ENCODE data around the gene PDCD1.
"Not testable (repeated sequence)": the region's sequence is repeated elsewhere in the genome, so short reads cannot be mapped to it uniquely, and the experiment has no call there.

PDCD1 gene

GRCh38 chr2:241880311-241881073 is 21.8 kb upstream of the PDCD1 start:
- TF ChIP-seq CTCF (IDR thresholded peaks at IDR 0.05; ENCODE audit: insufficient read depth, low read length, poor library complexity, severe bottlenecking) = no peak

GRCh38 chr2:241879326-241879725 is 20.6 kb upstream of the PDCD1 start:
- Histone ChIP-seq H3K4me3 (replicated peaks; ENCODE audit: low read depth, low read length) (no peak overlapping the region), H3K36me3 (ENCODE audit: control insufficient read depth, insufficient read depth, low read length) (no peaks in the 10 kb centered on the region), H3K27me3 (replicated peaks; ENCODE audit: control insufficient read depth, insufficient read depth, low read length) (no peaks in the 10 kb centered on the region)
- TF ChIP-seq CTCF (IDR thresholded peaks at IDR 0.05; ENCODE audit: insufficient read depth, low read length, poor library complexity, severe bottlenecking) = no peak
- no peak for DNase-seq (ENCODE audit: extremely low read depth, insufficient read length)

More at GRCh38 chr2:241880311-241881073, 21.8 kb upstream of the PDCD1 start:
- Histone ChIP-seq H3K4me3 (replicated peaks; ENCODE audit: low read depth, low read length) (peak overlapping the region; percentile 81), H3K27me3 (replicated peaks; ENCODE audit: control insufficient read depth, insufficient read depth, low read length) (no peaks in the 10 kb centered on the region), H3K36me3 (ENCODE audit: control insufficient read depth, insufficient read depth, low read length) (peaks cover 3% of the 10 kb centered on the region)
- no peak for DNase-seq (ENCODE audit: extremely low read depth, insufficient read length)

- no peaks in the 10 kb centered on the region for H3K36me3 ChIP-seq (ENCODE audit: control insufficient read depth, insufficient read depth, low read length)
- no peaks in the 10 kb centered on the region for H3K27me3 ChIP-seq (replicated peaks; ENCODE audit: control insufficient read depth, insufficient read depth, low read length)
- peak; percentile 68 for DNase-seq (ENCODE audit: extremely low read depth, insufficient read length)
- TF ChIP-seq CTCF (IDR thresholded peaks at IDR 0.05; ENCODE audit: insufficient read depth, low read length, poor library complexity, severe bottlenecking) = peak; percentile 86
- H3K4me3 ChIP-seq (replicated peaks; ENCODE audit: low read depth, low read length) = no peak overlapping the region
Observed at GRCh38 chr2:241877989-241878970, 19.6 kb upstream of the PDCD1 start.

- no peaks in the 10 kb centered on the region for H3K27me3 ChIP-seq (replicated peaks; ENCODE audit: control insufficient read depth, insufficient read depth, low read length)
- H3K4me3 ChIP-seq (replicated peaks; ENCODE audit: low read depth, low read length) = no peak overlapping the region
- no peak for DNase-seq (ENCODE audit: extremely low read depth, insufficient read length)
- H3K36me3 ChIP-seq (ENCODE audit: control insufficient read depth, insufficient read depth, low read length) = no peaks in the 10 kb centered on the region
- TF ChIP-seq CTCF (IDR thresholded peaks at IDR 0.05; ENCODE audit: insufficient read depth, low read length, poor library complexity, severe bottlenecking) = no peak
Observed at GRCh38 chr2:241877197-241877685, 18.5 kb upstream of the PDCD1 start.

GRCh38 chr2:241876528-241877196 is 18.0 kb upstream of the PDCD1 start:
- Histone ChIP-seq H3K36me3 (ENCODE audit: control insufficient read depth, insufficient read depth, low read length) (no peaks in the 10 kb centered on the region), H3K4me3 (replicated peaks; ENCODE audit: low read depth, low read length) (no peak overlapping the region), H3K27me3 (replicated peaks; ENCODE audit: control insufficient read depth, insufficient read depth, low read length) (no peaks in the 10 kb centered on the region)
- no peak for DNase-seq (ENCODE audit: extremely low read depth, insufficient read length)
- no peak for TF ChIP-seq CTCF (IDR thresholded peaks at IDR 0.05; ENCODE audit: insufficient read depth, low read length, poor library complexity, severe bottlenecking)

GRCh38 chr2:241875754-241876527 is 17.2 kb upstream of the PDCD1 start:
- not testable (repeated sequence) for DNase-seq (ENCODE audit: extremely low read depth, insufficient read length); H3K36me3 ChIP-seq (ENCODE audit: control insufficient read depth, insufficient read depth, low read length); H3K27me3 ChIP-seq (replicated peaks; ENCODE audit: control insufficient read depth, insufficient read depth, low read length); H3K4me3 ChIP-seq (replicated peaks; ENCODE audit: low read depth, low read length)

Measured in GM06990 (cell line).